H9 (cell line): ENCODE measurements around the gene VSIG2. TPM values are rescaled to one million over a fixed set of nuclear protein-coding genes. Genes with fewer than 3 reads are reported as not detected.

Source experiments
- DNase-seq: peaks from one replicate; pipeline ENCODE4 v3.0.0-alpha.2; 2017
- H2AFZ ChIP-seq: one replicate; pipeline ENCODE4 v1.6.1; 2013; ENCODE audit warnings: mild to moderate bottlenecking, low read length, control low read depth, moderate library complexity
- H2AK5ac ChIP-seq: 2 replicates; pipeline ENCODE4 v1.6.1; 2013; ENCODE audit warnings: low read length, control low read depth, mixed read lengths; ENCODE audit not compliant: insufficient read length
- H2BK120ac ChIP-seq: one replicate; pipeline ENCODE4 v1.6.1; 2013; ENCODE audit warnings: low read depth, mild to moderate bottlenecking, low read length, control low read depth, inconsistent platforms; ENCODE audit not compliant: poor library complexity, severe bottlenecking
- H2BK12ac ChIP-seq: 2 replicates; pipeline ENCODE4 v1.6.1; 2013; ENCODE audit warnings: low read length, control low read depth, mixed read lengths, low read depth; ENCODE audit not compliant: insufficient read length
- H2BK15ac ChIP-seq: 2 replicates; pipeline ENCODE4 v1.6.1; 2013; ENCODE audit warnings: low read depth, low read length, control low read depth
- H2BK20ac ChIP-seq: one replicate; pipeline ENCODE4 v1.6.1; 2013; ENCODE audit warnings: low read depth, mild to moderate bottlenecking, low read length, control low read depth, inconsistent platforms; ENCODE audit not compliant: poor library complexity, severe bottlenecking
- H2BK5ac ChIP-seq: 2 replicates; pipeline ENCODE4 v1.6.1; 2013; ENCODE audit warnings: low read length, control low read depth, mixed read lengths; ENCODE audit not compliant: insufficient read length
- H3K14ac ChIP-seq: 2 replicates; pipeline ENCODE4 v1.6.1; 2013; ENCODE audit warnings: low read length, control low read depth; ENCODE audit not compliant: insufficient read depth
- H3K18ac ChIP-seq: 2 replicates; pipeline ENCODE4 v1.6.1; 2013; ENCODE audit warnings: low read depth, mild to moderate bottlenecking, mixed read lengths, low read length, control low read depth; ENCODE audit not compliant: insufficient read length
- H3K23ac ChIP-seq: 2 replicates; pipeline ENCODE4 v1.6.1; 2013; ENCODE audit warnings: low read length, control low read depth, mixed read lengths, low read depth; ENCODE audit not compliant: insufficient read length
- H3K23me2 ChIP-seq: 2 replicates; pipeline ENCODE4 v1.6.1; 2013; ENCODE audit warnings: low read depth, mild to moderate bottlenecking, mixed read lengths, low read length, control low read depth; ENCODE audit not compliant: insufficient read length, poor library complexity, severe bottlenecking
- H3K27ac ChIP-seq: 2 replicates; pipeline ENCODE4 v1.5.1; 2013; ENCODE audit warnings: low read length, control low read depth, mixed read lengths, low read depth; ENCODE audit not compliant: insufficient read length
- H3K27me3 ChIP-seq: 2 replicates; pipeline ENCODE4 v1.6.1; 2013; ENCODE audit warnings: low read length, control low read depth, inconsistent platforms; ENCODE audit not compliant: insufficient read depth
- H3K4ac ChIP-seq: 2 replicates; pipeline ENCODE4 v1.6.1; 2013; ENCODE audit warnings: low read depth, mild to moderate bottlenecking, control low read depth, inconsistent platforms, low read length, moderate library complexity
- H3K4me1 ChIP-seq: 2 replicates; pipeline ENCODE4 v1.6.1; 2013; ENCODE audit warnings: low read length, control low read depth, inconsistent platforms; ENCODE audit not compliant: insufficient read depth
- H3K4me2 ChIP-seq: 2 replicates; pipeline ENCODE4 v1.6.1; 2013; ENCODE audit warnings: low read length, control low read depth, mixed read lengths; ENCODE audit not compliant: insufficient read length, insufficient read depth
- H3K56ac ChIP-seq: 2 replicates; pipeline ENCODE4 v1.6.1; 2013; ENCODE audit warnings: low read depth, mild to moderate bottlenecking, mixed read lengths, low read length, control low read depth; ENCODE audit not compliant: insufficient read length
- H3K79me1 ChIP-seq: 2 replicates; pipeline ENCODE4 v1.6.1; 2013; ENCODE audit warnings: low read depth, mild to moderate bottlenecking, moderate library complexity, low read length, control low read depth, inconsistent platforms; ENCODE audit not compliant: insufficient read depth, poor library complexity, severe bottlenecking
- H3K79me2 ChIP-seq: 2 replicates; pipeline ENCODE4 v1.6.1; 2013; ENCODE audit warnings: low read length, control low read depth, inconsistent platforms; ENCODE audit not compliant: insufficient read depth
- H3K9ac ChIP-seq: 2 replicates; pipeline ENCODE4 v1.6.1; 2013; ENCODE audit warnings: low read length, control low read depth, mixed read lengths; ENCODE audit not compliant: insufficient read length; ENCODE audit errors: extremely low read depth
- H3K9me3 ChIP-seq: one replicate; pipeline ENCODE4 v1.6.1; 2013; ENCODE audit warnings: low read depth, low read length, inconsistent platforms; ENCODE audit not compliant: control insufficient read depth
- H3T11ph ChIP-seq: one replicate; pipeline ENCODE4 v1.6.1; 2013; ENCODE audit warnings: mild to moderate bottlenecking, low read length, control low read depth, inconsistent platforms
- H4K20me1 ChIP-seq: one replicate; pipeline ENCODE4 v1.6.1; 2013; ENCODE audit not compliant: control insufficient read depth, insufficient read length, insufficient read depth
- H4K5ac ChIP-seq: 2 replicates; pipeline ENCODE4 v1.6.1; 2013; ENCODE audit warnings: low read depth, mild to moderate bottlenecking, mixed read lengths, low read length, control low read depth; ENCODE audit not compliant: insufficient read length
- H4K8ac ChIP-seq: replicated peaks from 2 replicates; pipeline ENCODE4 v1.6.1; 2013; ENCODE audit warnings: low read length, control low read depth, mixed read lengths, low read depth; ENCODE audit not compliant: insufficient read length
- H4K91ac ChIP-seq: 2 replicates; pipeline ENCODE4 v1.6.1; 2013; ENCODE audit warnings: low read depth, mild to moderate bottlenecking, moderate library complexity, mixed read lengths, low read length, control low read depth; ENCODE audit not compliant: insufficient read length
- H3K27ac Mint-ChIP-seq, 3 experiments: 2 replicates in 2 of 3; 3 replicates in 1 of 3; pipeline ENCODE4 v1.8.0; 2020 to 2021; ENCODE audit warnings: mixed read lengths in 3 of 3, mild to moderate bottlenecking in 1 of 3, moderate library complexity in 1 of 3
- H3K27me3 Mint-ChIP-seq: 2 replicates; pipeline ENCODE4 v1.8.0; 2021; ENCODE audit warnings: low read depth, mild to moderate bottlenecking, moderate library complexity, mixed read lengths
- H3K36me3 Mint-ChIP-seq, 3 experiments: 2 replicates in 2 of 3; 3 replicates in 1 of 3; pipeline ENCODE4 v1.8.0; 2020 to 2021; ENCODE audit warnings: low read depth in 3 of 3, mixed read lengths in 3 of 3; ENCODE audit not compliant: insufficient read depth in 1 of 3
- H3K4me1 Mint-ChIP-seq, 2 experiments: 2 replicates each; pipeline ENCODE4 v1.8.0; 2020; ENCODE audit warnings: mixed read lengths in 2 of 2
- H3K4me3 Mint-ChIP-seq, 2 experiments: 2 replicates in 1 of 2; 3 replicates in 1 of 2; pipeline ENCODE4 v1.8.0; 2020 to 2021; ENCODE audit warnings: mild to moderate bottlenecking in 2 of 2, mixed read lengths in 2 of 2, moderate library complexity in 1 of 2
- H3K9me3 Mint-ChIP-seq, 2 experiments: 2 replicates in 1 of 2; 3 replicates in 1 of 2; pipeline ENCODE4 v1.8.0; 2020; ENCODE audit warnings: mild to moderate bottlenecking in 2 of 2, mixed read lengths in 2 of 2, moderate library complexity in 1 of 2
- CTCF ChIP-seq: fragments of 200-600 bp; sonication (generic); conservative IDR thresholded peaks from 3 replicates; pipeline ENCODE4 v1.8.0; 2021; ENCODE audit warnings: antibody characterized with exemption, mild to moderate bottlenecking
- WGBS: extraction: QIAGEN DNeasy Blood & Tissue Kit; methylation state at CpG from one replicate; pipeline ENCODE4 v1.1.7; 2013; ENCODE audit warnings: missing lambda C conversion rate, low lambda C conversion rate, mixed read lengths; ENCODE audit not compliant: insufficient read length; ENCODE audit errors: extremely low coverage; 5-methylcytosine and 5-hydroxymethylcytosine counted together
- total RNA-seq: library from RNA; stranded (reverse); gene quantifications from 2 replicates; pipeline ENCODE4 v1.2.1, GENCODE V29; 2021

Gene VSIG2
- total RNA-seq, 1 experiment from 2014 or later, result not detected

DNA sequence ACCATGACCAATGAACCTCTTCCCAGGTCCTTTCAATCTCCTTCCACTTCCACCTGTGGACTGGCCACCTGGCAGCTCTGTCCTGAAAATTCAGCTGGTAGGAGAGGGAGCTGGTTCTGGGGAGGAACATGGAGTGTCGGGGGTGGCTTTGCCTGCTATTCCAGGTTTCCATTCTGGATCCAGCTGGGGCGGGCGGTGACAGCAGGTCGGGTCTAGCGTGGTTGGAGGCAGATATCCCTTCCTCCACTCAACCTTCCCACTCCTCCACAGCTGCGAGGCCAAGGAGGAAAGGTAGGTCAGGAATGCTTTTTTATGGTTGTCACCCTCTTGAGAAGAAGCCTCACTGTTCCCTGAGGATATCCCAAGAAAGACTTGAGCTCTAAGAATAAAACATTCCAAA is 9.0 kb downstream of the VSIG2 start:
- no peak for DNase-seq
- H4K8ac ChIP-seq, result no peak overlapping the region
- H3K4me2 ChIP-seq, result no peak overlapping the region
- Mint-ChIP-seq H3K4me3 (no peak overlapping the region), H3K9me3 (peaks cover under 1 to 3% of the 10 kb centered on the region in 2 experiments; a peak in 2 of 5 replicates), H3K4me1 (peaks cover 35 to 43% of the 10 kb centered on the region in 2 experiments), H3K27me3 (peaks cover 94% of the 10 kb centered on the region), H3K36me3 (no peaks in the 10 kb centered on the region; a peak in 1 of 7 replicates), H3K27ac (no peak overlapping the region)
- H2BK120ac ChIP-seq, result no peak overlapping the region
- no peak overlapping the region for H2AK5ac ChIP-seq
- no peak overlapping the region for H4K5ac ChIP-seq
- H2BK5ac ChIP-seq, result no peak overlapping the region
- no peak overlapping the region for H3K18ac ChIP-seq
- no peaks in the 10 kb centered on the region for H3K79me2 ChIP-seq
- H4K91ac ChIP-seq, result no peak overlapping the region
- no peak overlapping the region for H3K56ac ChIP-seq
- H3K9me3 ChIP-seq, result no peaks in the 10 kb centered on the region
- H3K27me3 ChIP-seq, result peaks cover 85% of the 10 kb centered on the region
- TF ChIP-seq CTCF, result no peak
- no peak overlapping the region for H3K9ac ChIP-seq
- H2AFZ ChIP-seq, result no peak overlapping the region
- no peaks in the 10 kb centered on the region for H3K4me1 ChIP-seq
- no peak overlapping the region for H3T11ph ChIP-seq
- WGBS, result no CpG with 5 or more reads among the region's 6 CpGs
- no peak overlapping the region for H2BK12ac ChIP-seq
- no peak overlapping the region for H3K4ac ChIP-seq
- H3K14ac ChIP-seq, result no peak overlapping the region
- no peaks in the 10 kb centered on the region for H4K20me1 ChIP-seq
- peaks cover 30% of the 10 kb centered on the region for H3K23me2 ChIP-seq
- no peak overlapping the region for H3K23ac ChIP-seq
- no peak overlapping the region for H2BK20ac ChIP-seq
- H3K27ac ChIP-seq, result no peak overlapping the region
- H3K79me1 ChIP-seq, result no peaks in the 10 kb centered on the region
- no peak overlapping the region for H2BK15ac ChIP-seq
